Fibroblast of pulmonary artery (primary cell): ENCODE results near the gene PLXND1.

Experiments
- DNase-seq: peaks from one replicate; pipeline ENCODE4 v3.0.0-alpha.2; 2010; ENCODE audit warnings: low read depth
- H3K4me3 ChIP-seq: replicated peaks from 2 replicates; pipeline ENCODE4 v1.5.1; 2011; ENCODE audit warnings: low read depth, mild to moderate bottlenecking, control low read depth, low read length, moderate library complexity
- CTCF ChIP-seq: IDR thresholded peaks from 2 replicates; pipeline ENCODE4 v1.5.1; 2011; ENCODE audit warnings: mild to moderate bottlenecking, control low read depth, low read length, inconsistent platforms; ENCODE audit errors: missing control alignments

The PLXND1 gene

GRCh38 chr3:129542747-129543146 is 63.7 kb downstream of the PLXND1 start:
- H3K4me3 ChIP-seq: no peak overlapping the region
- TF ChIP-seq CTCF: no peak
- no peak for DNase-seq

- no peak for DNase-seq
- no peak for TF ChIP-seq CTCF
- H3K4me3 ChIP-seq: no peak overlapping the region
Observed at GRCh38 chr3:129540776-129541516, 65.5 kb downstream of the PLXND1 start.

DNA sequence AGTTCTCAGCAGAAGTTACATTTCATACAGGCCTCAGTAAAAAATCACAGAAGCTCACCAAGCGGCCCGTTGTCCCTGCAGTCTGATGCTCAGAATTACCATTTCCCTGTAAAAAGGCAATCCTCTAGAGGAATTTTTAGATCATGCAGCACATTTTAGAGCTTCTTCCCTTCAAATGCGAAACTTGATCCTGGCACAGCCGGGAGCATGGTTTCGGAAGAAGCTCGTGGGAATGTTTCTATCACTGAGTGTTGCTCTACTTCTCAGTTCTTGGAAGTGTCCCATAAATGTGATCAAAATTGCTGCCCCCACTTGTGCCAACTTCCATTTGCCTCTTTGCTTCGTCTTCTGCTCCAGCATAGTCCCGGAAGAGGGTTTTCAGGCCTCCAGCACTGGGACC is 67.3 kb downstream of the PLXND1 start:
- no peak for TF ChIP-seq CTCF
- no peak overlapping the region for H3K4me3 ChIP-seq
- DNase-seq: no peak

GRCh38 chr3:129536804-129537203 is 69.7 kb downstream of the PLXND1 start:
- DNase-seq: no peak
- no peak overlapping the region for H3K4me3 ChIP-seq
- TF ChIP-seq CTCF: no peak

- no peak for TF ChIP-seq CTCF
- H3K4me3 ChIP-seq: no peak overlapping the region
- DNase-seq: no peak
Observed at GRCh38 chr3:129536374-129536667, 70.2 kb downstream of the PLXND1 start.

GRCh38 chr3:129535075-129535474 is 71.4 kb downstream of the PLXND1 start:
- TF ChIP-seq CTCF: no peak
- H3K4me3 ChIP-seq: no peak overlapping the region
- no peak for DNase-seq

- no peak overlapping the region for H3K4me3 ChIP-seq
- no peak for TF ChIP-seq CTCF
- no peak for DNase-seq
Observed at GRCh38 chr3:129534428-129535027, 71.9 kb downstream of the PLXND1 start.
